ENCODE results near the gene OSBPL2.

OSBPL2 gene

GRCh38 chr20:62246431-62246830 is 8.1 kb downstream of the OSBPL2 start:
- FAIRE-seq (no peak), DNase-seq (ENCODE audit: insufficient read length, low spot score) (no peak)
- no peak for TF ChIP-seq PAX5 (IDR thresholded peaks at IDR 0.05; ENCODE audit: insufficient read depth, low read length, severe bottlenecking)

DNA sequence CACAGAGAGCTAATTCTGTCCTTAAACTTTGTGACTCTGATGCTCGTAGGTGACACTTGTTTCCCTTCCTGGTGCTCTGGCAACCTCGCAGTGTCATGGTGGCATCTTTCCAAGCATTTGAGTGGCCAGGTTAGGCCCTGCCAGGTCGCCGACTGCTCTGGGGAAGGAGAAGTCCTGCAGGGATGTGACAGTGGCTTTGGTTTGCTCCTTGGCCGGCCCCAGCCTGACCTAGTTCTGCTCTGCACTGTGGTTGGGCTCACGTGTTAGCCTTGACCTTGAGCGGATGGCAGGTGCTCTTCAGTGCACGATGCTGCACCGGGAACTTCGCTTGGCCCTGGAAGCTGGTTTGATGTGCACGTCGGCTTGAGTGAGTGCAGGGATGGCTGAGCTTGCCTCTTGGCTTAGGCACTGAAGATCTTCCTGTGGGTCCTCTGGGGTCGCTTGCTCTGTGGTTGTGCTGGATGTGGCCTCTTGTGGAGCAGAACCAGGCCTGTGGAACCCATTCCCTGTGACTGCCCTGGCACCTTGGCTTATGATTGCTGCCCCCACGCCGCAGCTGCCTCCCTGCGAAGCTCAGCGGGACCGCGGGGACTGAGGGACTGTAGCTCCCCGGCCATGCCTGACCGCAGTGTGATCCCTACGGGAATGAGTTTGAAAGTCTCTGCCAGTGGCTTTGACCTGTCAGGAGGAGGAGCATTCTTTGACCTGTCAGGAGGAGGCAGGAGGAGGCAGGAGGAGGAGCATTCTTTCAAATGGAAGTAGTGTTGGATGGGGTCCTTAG is 8.7 kb downstream of the OSBPL2 start:
- DNase-seq (ENCODE audit: insufficient read length, low spot score): no peak
- FAIRE-seq: no peak

DNA sequence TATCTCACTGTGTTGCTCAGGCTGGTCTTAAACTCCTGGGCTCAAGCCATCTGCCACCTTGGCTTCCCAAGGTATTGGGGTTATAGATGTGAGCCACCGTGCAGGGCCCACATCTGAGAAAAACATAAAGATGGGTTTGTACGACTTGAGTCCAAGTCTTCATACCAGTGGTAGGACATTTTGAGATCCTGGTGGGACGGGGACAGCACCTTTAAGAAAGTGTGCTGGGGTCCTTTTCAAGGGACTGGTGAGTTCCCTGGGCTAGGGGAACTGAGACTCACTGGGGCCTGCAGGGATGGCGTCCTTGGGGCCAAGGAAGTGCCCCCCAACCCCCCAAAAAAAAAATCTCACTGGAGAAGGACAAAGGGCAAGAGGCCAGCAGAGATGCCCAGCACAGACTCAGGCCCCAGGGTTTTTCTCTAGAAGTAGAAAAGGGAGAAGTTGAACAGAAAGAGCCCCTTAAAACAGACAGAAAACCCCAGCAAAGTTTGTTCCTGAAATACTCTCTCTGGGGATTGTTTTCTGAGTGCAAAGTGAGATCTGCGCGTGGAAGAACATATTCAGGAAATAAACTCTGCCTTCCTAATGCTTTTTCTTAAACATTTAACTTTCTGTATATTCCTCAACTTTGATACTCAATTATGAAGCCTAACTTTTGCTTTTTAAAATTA is 10.7 kb downstream of the OSBPL2 start:
- FAIRE-seq (no peak), DNase-seq (ENCODE audit: insufficient read length, low spot score) (no peak)
- TF ChIP-seq TAF1 (IDR thresholded peaks at IDR 0.05; ENCODE audit: low read depth, low read length): no peak
- no peak for TF ChIP-seq PAX5 (IDR thresholded peaks at IDR 0.05; ENCODE audit: insufficient read depth, low read length, severe bottlenecking)
- TF ChIP-seq POLR2A (IDR thresholded peaks at IDR 0.05; ENCODE audit: low read depth, low read length): no peak
- no peak for TF ChIP-seq POU2F2 (IDR thresholded peaks at IDR 0.05; ENCODE audit: low read depth, low read length)
- no peak for TF ChIP-seq SPI1 (IDR thresholded peaks at IDR 0.05; ENCODE audit: low read depth, low read length)
- TF ChIP-seq POLR2AphosphoS5 (IDR thresholded peaks at IDR 0.05; ENCODE audit: low read depth, low read length): no peak

More for the DNA sequence above, 8.7 kb downstream of the OSBPL2 start:
- TF ChIP-seq POU2F2 (IDR thresholded peaks at IDR 0.05; ENCODE audit: low read depth, low read length) (no peak), TAF1 (IDR thresholded peaks at IDR 0.05; ENCODE audit: low read depth, low read length) (no peak), SPI1 (IDR thresholded peaks at IDR 0.05; ENCODE audit: low read depth, low read length) (no peak), PAX5 (IDR thresholded peaks at IDR 0.05; ENCODE audit: insufficient read depth, low read length, severe bottlenecking) (no peak), POLR2A (IDR thresholded peaks at IDR 0.05; ENCODE audit: low read depth, low read length) (no peak), POLR2AphosphoS5 (IDR thresholded peaks at IDR 0.05; ENCODE audit: low read depth, low read length) (no peak)

DNA sequence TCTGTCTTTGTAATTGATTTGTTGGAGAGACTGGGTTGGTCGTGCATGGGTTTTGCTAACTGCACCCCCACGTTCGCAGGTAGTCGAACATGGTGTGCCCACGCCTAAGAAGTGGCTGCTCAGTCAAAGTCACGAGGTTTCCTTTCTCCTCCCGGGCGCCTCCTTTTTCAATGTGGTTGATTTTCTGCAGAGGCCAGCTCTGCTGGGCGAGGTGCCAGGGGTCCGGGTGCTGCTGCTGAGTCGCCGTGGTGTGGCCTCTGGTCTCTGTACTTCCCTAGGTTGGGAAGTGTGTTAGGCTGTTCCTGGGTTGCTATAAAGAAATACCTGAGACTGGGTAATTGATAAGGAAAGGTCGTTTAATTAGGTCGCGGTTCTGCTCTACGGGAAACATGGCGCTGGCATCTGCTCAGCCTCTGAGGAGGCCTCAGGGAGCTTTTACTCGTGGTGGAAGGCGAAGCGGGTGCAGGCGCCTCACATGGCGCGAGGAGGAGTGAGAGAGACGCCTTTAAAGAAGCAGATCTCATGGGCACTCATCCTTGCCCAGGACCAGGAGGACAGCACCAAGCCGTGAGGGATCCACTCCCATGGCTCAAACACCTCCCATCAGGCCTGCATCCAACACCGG is 14.1 kb downstream of the OSBPL2 start:
- no peak for FAIRE-seq
- TF ChIP-seq POLR2A (IDR thresholded peaks at IDR 0.05; ENCODE audit: low read depth, low read length): no peak
- no peak for TF ChIP-seq TAF1 (IDR thresholded peaks at IDR 0.05; ENCODE audit: low read depth, low read length)
- TF ChIP-seq PAX5 (IDR thresholded peaks at IDR 0.05; ENCODE audit: insufficient read depth, low read length, severe bottlenecking): no peak
- TF ChIP-seq SPI1 (IDR thresholded peaks at IDR 0.05; ENCODE audit: low read depth, low read length): no peak
- TF ChIP-seq POLR2AphosphoS5 (IDR thresholded peaks at IDR 0.05; ENCODE audit: low read depth, low read length): no peak
- TF ChIP-seq POU2F2 (IDR thresholded peaks at IDR 0.05; ENCODE audit: low read depth, low read length): no peak
- DNase-seq (ENCODE audit: insufficient read length, low spot score): no peak

GRCh38 chr20:62253398-62253797 is 15.1 kb downstream of the OSBPL2 start:
- FAIRE-seq (no peak), DNase-seq (ENCODE audit: insufficient read length, low spot score) (no peak)
- no peak for TF ChIP-seq PAX5 (IDR thresholded peaks at IDR 0.05; ENCODE audit: insufficient read depth, low read length, severe bottlenecking)
- no peak for TF ChIP-seq SPI1 (IDR thresholded peaks at IDR 0.05; ENCODE audit: low read depth, low read length)
- TF ChIP-seq POU2F2 (IDR thresholded peaks at IDR 0.05; ENCODE audit: low read depth, low read length): no peak
- no peak for TF ChIP-seq TAF1 (IDR thresholded peaks at IDR 0.05; ENCODE audit: low read depth, low read length)
- TF ChIP-seq POLR2AphosphoS5 (IDR thresholded peaks at IDR 0.05; ENCODE audit: low read depth, low read length): no peak
- TF ChIP-seq POLR2A (IDR thresholded peaks at IDR 0.05; ENCODE audit: low read depth, low read length): no peak

- DNase-seq (ENCODE audit: insufficient read length, low spot score) (no peak), FAIRE-seq (no peak)
- TF ChIP-seq POLR2AphosphoS5 (IDR thresholded peaks at IDR 0.05; ENCODE audit: low read depth, low read length) (no peak), SPI1 (IDR thresholded peaks at IDR 0.05; ENCODE audit: low read depth, low read length) (no peak), POLR2A (IDR thresholded peaks at IDR 0.05; ENCODE audit: low read depth, low read length) (no peak), TAF1 (IDR thresholded peaks at IDR 0.05; ENCODE audit: low read depth, low read length) (no peak), PAX5 (IDR thresholded peaks at IDR 0.05; ENCODE audit: insufficient read depth, low read length, severe bottlenecking) (no peak)
These were observed 15.9 kb downstream of the OSBPL2 start for GRCh38 chr20:62254021-62254724.

GRCh38 chr20:62255976-62256375 is 17.7 kb downstream of the OSBPL2 start:
- no peak for DNase-seq (ENCODE audit: insufficient read length, low spot score)
- FAIRE-seq: no peak
- TF ChIP-seq POU2F2 (IDR thresholded peaks at IDR 0.05; ENCODE audit: low read depth, low read length): no peak
- TF ChIP-seq SPI1 (IDR thresholded peaks at IDR 0.05; ENCODE audit: low read depth, low read length): no peak
- TF ChIP-seq POLR2AphosphoS5 (IDR thresholded peaks at IDR 0.05; ENCODE audit: low read depth, low read length): no peak
- TF ChIP-seq TAF1 (IDR thresholded peaks at IDR 0.05; ENCODE audit: low read depth, low read length): no peak
- no peak for TF ChIP-seq POLR2A (IDR thresholded peaks at IDR 0.05; ENCODE audit: low read depth, low read length)
- TF ChIP-seq PAX5 (IDR thresholded peaks at IDR 0.05; ENCODE audit: insufficient read depth, low read length, severe bottlenecking): no peak

DNA sequence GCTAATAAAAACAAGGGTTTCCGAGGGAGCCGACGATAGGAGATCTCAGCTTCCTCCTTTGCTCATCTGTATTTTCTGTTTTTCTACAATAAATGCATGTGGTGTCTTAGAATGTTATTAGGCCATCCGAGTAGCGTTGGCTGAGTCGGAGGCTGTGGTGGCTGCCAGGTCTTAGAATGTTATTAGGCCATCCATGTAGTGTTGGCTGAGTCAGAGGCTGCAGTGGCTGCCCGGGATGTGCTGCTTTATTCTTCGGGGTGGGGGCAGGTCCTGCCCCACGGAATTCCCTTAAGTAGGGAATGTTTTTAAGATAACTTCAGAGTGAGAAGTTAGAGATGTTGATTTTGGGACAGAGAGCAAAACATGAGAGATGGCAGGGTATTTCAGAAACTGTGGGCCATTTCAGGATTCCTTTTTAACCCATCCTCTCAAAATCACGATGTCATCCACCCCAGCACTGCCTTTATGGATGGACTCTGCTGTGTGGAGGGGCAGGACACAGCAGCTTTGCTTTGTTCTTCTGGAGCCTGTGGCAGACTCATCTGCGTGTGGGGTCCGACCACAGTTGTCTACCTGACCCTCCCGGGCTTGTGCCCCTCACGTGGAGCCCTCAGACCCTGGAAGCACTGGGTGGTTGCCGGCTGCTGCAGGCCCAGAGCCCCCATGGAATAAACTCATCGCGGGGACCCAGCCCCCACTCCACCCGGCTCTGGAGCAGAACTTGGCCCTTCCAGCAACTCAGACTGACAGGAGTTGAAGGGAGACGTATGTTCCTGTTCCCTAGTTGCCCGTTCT is 20.4 kb downstream of the OSBPL2 start:
- no peak for FAIRE-seq
- TF ChIP-seq SPI1 (IDR thresholded peaks at IDR 0.05; ENCODE audit: low read depth, low read length) (no peak), POU2F2 (IDR thresholded peaks at IDR 0.05; ENCODE audit: low read depth, low read length) (no peak)

GRCh38 chr20:62259294-62259565 is 20.9 kb downstream of the OSBPL2 start:
- no peak for FAIRE-seq
- no peak for TF ChIP-seq POLR2A (IDR thresholded peaks at IDR 0.05; ENCODE audit: low read depth, low read length)
- DNase-seq (ENCODE audit: insufficient read length, low spot score): no peak

More for the DNA sequence above, 20.4 kb downstream of the OSBPL2 start:
- DNase-seq (ENCODE audit: insufficient read length, low spot score): no peak

All from GM12891 (cell line).